GM19193 (cell line): ENCODE data around the gene NSD1.
A peak's percentile ranks its signal among the peaks of the same experiment; 100 is the strongest.

Experiments
- POLR2A ChIP-seq: IDR thresholded peaks from 4 replicates; pipeline ENCODE4 v1.6.1; 2011; ENCODE audit not compliant: insufficient read depth, insufficient read length; ENCODE audit errors: extremely low read depth

The NSD1 gene

DNA sequence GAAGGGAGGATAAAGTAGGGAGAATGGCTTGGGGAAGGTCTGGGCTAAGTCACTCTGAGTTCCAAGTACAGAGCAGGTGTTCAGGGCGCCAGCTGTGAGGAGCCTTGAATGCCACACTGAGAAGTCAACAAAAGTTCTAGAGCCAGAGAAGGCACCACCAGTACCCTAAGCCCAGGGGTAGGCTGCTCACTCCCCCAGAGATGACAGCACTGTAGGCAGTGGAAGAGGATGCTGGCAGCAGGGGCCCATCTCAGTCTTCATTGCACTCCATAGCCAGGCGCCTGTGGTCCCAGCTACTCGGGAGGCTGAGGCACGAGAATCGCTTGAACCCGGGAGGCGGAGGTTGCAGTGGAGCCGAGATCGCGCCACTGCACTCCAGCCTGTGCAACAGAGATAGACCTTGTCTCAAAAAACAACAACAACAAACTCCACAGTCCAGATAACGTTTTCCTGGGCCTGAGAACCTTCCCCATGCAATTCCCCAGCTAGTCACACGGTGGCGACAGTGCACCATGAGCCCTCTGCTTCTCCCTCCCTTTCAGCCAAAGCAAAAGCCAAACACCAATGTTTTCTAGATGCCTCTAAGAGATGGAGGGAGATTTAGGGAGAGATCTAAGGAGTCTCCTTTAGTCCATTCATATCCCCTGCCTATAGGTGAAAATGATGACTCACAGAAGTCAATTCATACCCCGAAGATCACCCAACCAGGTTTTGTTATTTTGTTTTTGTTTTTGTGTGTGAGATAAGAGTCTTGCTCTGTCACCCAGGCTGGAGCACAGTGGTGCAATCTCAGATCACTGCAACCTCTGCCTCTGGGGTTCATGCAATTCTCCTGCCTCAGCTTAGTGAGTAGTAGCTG is 19.8 kb upstream of the NSD1 start:
- TF ChIP-seq POLR2A = no peak

GRCh38 chr5:177116631-177117373 is 16.8 kb upstream of the NSD1 start:
- peak; percentile 57 for TF ChIP-seq POLR2A

- no peak for TF ChIP-seq POLR2A
These were observed 16.0 kb upstream of the NSD1 start for GRCh38 chr5:177117441-177118045.

GRCh38 chr5:177122566-177122965 is 11.0 kb upstream of the NSD1 start:
- TF ChIP-seq POLR2A = no peak

DNA sequence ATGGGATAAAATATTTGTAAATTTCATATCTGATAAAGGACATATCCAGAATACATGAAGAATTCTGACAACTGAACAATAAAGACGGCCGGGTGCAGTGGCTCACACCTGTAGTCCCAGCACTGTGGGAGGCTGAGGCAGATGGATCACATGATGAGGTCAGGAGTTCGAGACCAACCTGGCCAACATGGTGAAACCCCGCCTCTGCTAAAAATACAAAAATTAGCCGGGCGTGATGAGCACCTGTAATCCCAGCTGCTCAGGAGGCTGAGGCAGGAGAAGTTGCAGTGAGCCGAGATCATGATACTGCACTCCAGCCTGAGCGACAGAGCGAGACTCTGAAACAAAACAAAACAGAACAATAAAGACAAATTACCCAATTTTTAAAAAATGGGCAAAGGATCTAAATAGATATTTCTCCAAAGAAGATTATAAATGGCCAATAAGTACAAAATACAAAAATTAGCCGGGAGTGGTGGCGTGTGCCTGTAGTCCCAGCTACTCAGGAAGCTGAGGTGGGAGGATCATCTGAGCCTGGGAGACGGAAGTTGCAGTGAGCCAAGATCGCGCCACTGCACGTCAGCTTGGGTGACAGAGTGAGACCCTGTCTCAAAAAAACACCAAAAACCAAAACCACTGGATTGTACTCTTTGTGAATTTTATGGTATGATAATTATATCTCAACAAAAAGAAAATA is 9.6 kb upstream of the NSD1 start:
- TF ChIP-seq POLR2A = no peak

GRCh38 chr5:177124486-177124991 is 9.0 kb upstream of the NSD1 start:
- no peak for TF ChIP-seq POLR2A

- TF ChIP-seq POLR2A = no peak
These were observed 6.8 kb upstream of the NSD1 start for GRCh38 chr5:177126771-177127170.

- no peak for TF ChIP-seq POLR2A
These were observed 5.0 kb upstream of the NSD1 start for GRCh38 chr5:177128551-177128981.

DNA sequence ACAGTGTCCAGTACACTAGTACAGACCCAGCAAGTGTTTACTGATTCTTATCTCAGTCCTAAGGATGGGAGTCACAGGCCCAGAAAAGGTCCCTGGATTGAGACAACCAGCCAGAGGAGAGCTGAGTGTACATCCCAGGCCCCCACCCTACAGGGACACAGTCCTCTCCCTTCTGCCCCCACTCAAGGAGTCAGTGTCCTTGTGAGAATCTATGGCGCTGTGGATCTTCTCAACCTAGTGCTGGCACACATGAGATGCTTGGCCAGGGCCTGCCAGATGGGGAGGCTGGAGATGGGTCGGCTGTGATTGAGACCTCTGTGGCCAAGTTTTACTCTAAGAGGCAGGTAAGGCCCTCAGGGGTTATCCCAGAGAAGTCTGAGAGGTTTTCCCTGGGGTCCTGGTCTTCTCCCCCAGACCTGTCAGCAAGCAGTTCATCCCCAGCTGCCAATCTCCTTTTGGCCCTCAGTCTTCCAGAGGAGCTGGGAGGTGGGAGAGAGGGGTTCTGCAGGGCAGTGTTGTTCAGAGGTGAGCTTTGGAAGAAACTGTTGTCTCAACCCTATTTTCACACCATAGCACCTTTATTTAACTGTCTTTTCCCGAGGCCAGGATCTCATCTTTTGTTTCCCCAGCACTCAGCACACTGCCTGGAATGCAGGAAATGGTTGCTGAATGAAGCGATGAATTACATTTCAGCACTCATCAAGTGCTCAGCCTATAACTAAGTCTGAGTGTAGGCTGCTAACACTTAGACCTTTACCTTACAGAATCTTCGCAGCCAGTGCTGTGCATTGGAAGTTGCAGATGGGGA is 3.2 kb upstream of the NSD1 start:
- TF ChIP-seq POLR2A = no peak

DNA sequence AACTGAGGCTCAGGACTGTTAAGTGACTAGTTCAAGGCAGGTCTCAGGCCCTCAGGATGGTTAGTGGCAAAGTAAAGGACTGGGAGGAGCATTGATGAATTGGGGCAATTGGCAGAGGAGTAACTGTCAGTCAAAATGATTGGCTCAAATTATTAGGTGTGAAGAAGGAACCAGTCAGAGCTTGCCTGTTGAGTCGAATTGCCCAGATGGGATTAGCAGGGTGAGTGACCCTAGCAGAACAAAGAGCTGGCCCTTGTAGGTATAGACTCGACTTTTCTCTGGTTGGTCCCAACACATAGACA is 2.6 kb upstream of the NSD1 start:
- TF ChIP-seq POLR2A = no peak

GRCh38 chr5:177131352-177132135 is 2.0 kb upstream of the NSD1 start:
- TF ChIP-seq POLR2A = no peak

DNA sequence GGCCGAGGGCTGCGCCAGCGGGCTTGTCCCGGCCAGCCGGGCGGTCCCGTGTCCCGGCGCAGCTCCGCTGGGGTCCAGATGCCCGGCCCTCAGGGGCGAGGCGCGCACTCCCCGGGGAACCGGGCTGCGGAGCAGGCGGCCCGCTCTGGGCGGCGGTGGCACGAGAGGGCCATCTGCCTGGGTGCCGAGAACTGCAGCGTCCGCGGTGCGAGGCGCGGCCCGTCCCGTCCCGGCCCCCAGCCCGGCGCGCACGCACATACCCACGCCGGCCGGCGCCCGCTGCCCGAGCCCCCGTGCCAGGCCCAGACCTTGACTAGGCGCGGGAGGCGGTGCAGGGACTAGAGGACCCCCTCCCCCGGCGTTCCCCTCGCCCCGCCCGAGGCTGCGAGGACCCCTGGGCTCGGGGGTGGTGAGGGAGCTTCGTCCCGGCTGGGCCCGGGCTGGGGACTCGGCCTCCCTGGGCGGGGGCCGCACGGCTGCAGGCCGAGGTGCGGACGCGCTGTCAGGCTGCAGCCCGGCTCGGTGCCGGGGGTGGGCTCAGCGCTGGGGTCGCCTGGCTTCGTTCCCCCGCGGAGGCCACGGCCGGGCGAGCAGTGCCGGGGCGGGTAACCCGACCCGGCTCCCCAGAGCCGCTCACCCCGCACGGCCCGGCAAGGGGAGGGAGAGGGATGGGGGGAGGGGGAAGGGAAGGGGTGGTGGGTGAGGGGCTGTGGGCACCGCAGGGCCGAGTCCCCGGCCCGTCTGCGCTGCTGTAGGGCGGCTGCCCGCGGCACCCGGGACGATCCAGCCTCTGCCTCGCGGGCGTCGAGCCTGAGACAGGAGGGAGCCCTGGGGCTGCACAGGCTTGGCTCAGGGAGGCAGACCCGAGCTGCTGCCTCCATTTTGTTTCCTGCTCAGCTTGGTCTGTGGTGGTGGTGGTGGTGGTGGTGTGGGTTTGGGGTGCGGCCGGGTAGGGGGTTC is 1.2 kb upstream of the NSD1 start:
- TF ChIP-seq POLR2A = no peak
